Measurements from ENCODE around the gene PKD2. TPM values are rescaled to one million over a fixed set of nuclear protein-coding genes. Genes with fewer than 3 reads are reported as not detected.
"Not testable (repeated sequence)": the region's sequence is repeated elsewhere in the genome, so short reads cannot be mapped to it uniquely, and the experiment has no call there.

PKD2 gene
- total RNA-seq, 1 experiment from 2014 or later = 38.4 TPM

DNA sequence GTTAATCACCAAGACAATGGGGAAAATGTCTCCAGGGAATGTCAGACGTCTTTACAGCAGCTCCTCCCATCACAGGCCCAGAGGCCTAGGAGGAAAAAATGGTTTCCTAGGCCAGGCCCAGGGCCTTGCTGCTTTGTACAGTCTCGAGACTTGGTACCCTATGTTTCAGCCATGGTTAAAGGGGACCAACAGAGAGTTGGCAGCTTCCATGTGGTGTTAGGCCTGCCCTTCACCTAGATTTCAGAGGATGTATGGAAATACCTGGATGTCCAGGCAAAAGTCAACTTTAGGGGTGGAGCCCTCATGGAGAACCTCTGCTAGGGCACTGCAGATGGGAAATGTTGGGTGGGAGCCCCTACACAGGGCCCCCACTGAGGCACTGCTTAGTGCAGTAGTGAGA lies 112.5 kb downstream of the PKD2 start:
- no peak overlapping the region for H2BK120ac ChIP-seq (ENCODE audit: low read depth, low read length, poor library complexity, severe bottlenecking)
- no peaks in the 10 kb centered on the region for H3K27me3 ChIP-seq (ENCODE audit: insufficient read depth, low read length)
- H2AFZ ChIP-seq (ENCODE audit: low read length) = no peak overlapping the region
- H2BK12ac ChIP-seq (ENCODE audit: insufficient read length, low read depth, low read length) = no peak overlapping the region
- no peak overlapping the region for H4K91ac ChIP-seq (ENCODE audit: insufficient read length, low read depth, low read length)
- no peak overlapping the region for H3K4me2 ChIP-seq (ENCODE audit: insufficient read depth, insufficient read length, low read length)
- no peak overlapping the region for H3K23ac ChIP-seq (ENCODE audit: insufficient read length, low read depth, low read length)
- DNase-seq = no peak
- H3K4me1 Mint-ChIP-seq = peaks cover 9 to 10% of the 10 kb centered on the region in 2 experiments
- no peak overlapping the region for H2BK5ac ChIP-seq (ENCODE audit: insufficient read length, low read length)
- H3K18ac ChIP-seq (ENCODE audit: insufficient read length, low read depth, low read length) = no peak overlapping the region
- H3K9me3 ChIP-seq (ENCODE audit: control insufficient read depth, low read depth, low read length) = peaks cover 28% of the 10 kb centered on the region
- H3K4me1 ChIP-seq (ENCODE audit: insufficient read depth, low read length) = no peaks in the 10 kb centered on the region
- H3K36me3 Mint-ChIP-seq (ENCODE audit: insufficient read depth in 1 of 3, low read depth in 3 of 3) = peaks cover 23 to 38% (median 36%) of the 10 kb centered on the region in 3 experiments
- H4K5ac ChIP-seq (ENCODE audit: insufficient read length, low read depth, low read length) = no peak overlapping the region
- no peak overlapping the region for H3K27ac ChIP-seq (ENCODE audit: insufficient read length, low read depth, low read length)
- no peak overlapping the region for H2AK5ac ChIP-seq (ENCODE audit: insufficient read length, low read length)
- H3T11ph ChIP-seq (ENCODE audit: low read length) = no peak overlapping the region
- H3K27ac Mint-ChIP-seq = no peak overlapping the region
- TF ChIP-seq, protein P1, sequence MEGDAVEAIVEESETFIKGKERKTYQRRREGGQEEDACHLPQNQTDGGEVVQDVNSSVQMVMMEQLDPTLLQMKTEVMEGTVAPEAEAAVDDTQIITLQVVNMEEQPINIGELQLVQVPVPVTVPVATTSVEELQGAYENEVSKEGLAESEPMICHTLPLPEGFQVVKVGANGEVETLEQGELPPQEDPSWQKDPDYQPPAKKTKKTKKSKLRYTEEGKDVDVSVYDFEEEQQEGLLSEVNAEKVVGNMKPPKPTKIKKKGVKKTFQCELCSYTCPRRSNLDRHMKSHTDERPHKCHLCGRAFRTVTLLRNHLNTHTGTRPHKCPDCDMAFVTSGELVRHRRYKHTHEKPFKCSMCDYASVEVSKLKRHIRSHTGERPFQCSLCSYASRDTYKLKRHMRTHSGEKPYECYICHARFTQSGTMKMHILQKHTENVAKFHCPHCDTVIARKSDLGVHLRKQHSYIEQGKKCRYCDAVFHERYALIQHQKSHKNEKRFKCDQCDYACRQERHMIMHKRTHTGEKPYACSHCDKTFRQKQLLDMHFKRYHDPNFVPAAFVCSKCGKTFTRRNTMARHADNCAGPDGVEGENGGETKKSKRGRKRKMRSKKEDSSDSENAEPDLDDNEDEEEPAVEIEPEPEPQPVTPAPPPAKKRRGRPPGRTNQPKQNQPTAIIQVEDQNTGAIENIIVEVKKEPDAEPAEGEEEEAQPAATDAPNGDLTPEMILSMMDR (conservative IDR thresholded peaks at IDR 0.05) = no peak
- H2BK15ac ChIP-seq (ENCODE audit: low read depth, low read length) = no peak overlapping the region
- H3K79me1 ChIP-seq (ENCODE audit: insufficient read depth, low read depth, low read length, poor library complexity, severe bottlenecking) = no peaks in the 10 kb centered on the region
- H3K27me3 Mint-ChIP-seq (ENCODE audit: low read depth) = no peaks in the 10 kb centered on the region
- H2BK20ac ChIP-seq (ENCODE audit: low read depth, low read length, poor library complexity, severe bottlenecking) = no peak overlapping the region
- H3K23me2 ChIP-seq (ENCODE audit: insufficient read length, low read depth, low read length, poor library complexity, severe bottlenecking) = no peaks in the 10 kb centered on the region
- H3K9ac ChIP-seq (ENCODE audit: extremely low read depth, insufficient read length, low read length) = no peak overlapping the region
- no peak overlapping the region for H4K8ac ChIP-seq (replicated peaks; ENCODE audit: insufficient read length, low read depth, low read length)
- H3K4me3 Mint-ChIP-seq = no peak overlapping the region
- H4K20me1 ChIP-seq (ENCODE audit: control insufficient read depth, insufficient read depth, insufficient read length) = no peaks in the 10 kb centered on the region
- H3K56ac ChIP-seq (ENCODE audit: insufficient read length, low read depth, low read length) = no peak overlapping the region
- H3K4ac ChIP-seq (ENCODE audit: low read depth, low read length) = no peak overlapping the region
- H3K9me3 Mint-ChIP-seq = peaks cover 39 to 43% of the 10 kb centered on the region in 2 experiments
- no peak overlapping the region for H3K14ac ChIP-seq (ENCODE audit: insufficient read depth, low read length)
- no CpG with 5 or more reads among the region's 2 CpGs for whole genome bisulfite sequencing (ENCODE audit: extremely low coverage, insufficient read length, low lambda C conversion rate)
- H3K79me2 ChIP-seq (ENCODE audit: insufficient read depth, low read length) = no peaks in the 10 kb centered on the region

DNA sequence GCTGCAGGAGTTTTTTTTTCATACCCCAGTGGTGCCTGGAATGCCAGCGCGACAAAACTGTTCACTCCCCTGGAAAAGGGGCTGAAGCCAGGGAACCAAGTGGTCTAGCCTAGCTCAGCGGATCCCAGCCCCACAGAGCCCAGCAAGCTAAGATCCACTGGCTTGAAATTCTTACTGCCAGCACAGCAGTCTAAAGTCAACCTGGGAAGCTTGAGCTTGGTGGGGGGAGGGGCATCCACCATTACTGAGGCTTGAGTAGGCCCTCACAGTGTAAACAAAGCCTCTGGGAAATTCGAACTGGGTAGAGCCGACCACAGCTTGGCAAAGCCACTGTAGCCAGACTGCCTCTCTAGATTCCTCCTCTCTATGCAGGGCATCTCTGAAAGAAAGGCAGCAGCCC lies 114.8 kb downstream of the PKD2 start:
- H3K4me3 Mint-ChIP-seq; H4K91ac ChIP-seq (ENCODE audit: insufficient read length, low read depth, low read length); H3T11ph ChIP-seq (ENCODE audit: low read length); H3K4me1 ChIP-seq (ENCODE audit: insufficient read depth, low read length); H3K56ac ChIP-seq (ENCODE audit: insufficient read length, low read depth, low read length); H3K23ac ChIP-seq (ENCODE audit: insufficient read length, low read depth, low read length); H2AK5ac ChIP-seq (ENCODE audit: insufficient read length, low read length); H3K18ac ChIP-seq (ENCODE audit: insufficient read length, low read depth, low read length); H3K27ac ChIP-seq (ENCODE audit: insufficient read length, low read depth, low read length); H4K8ac ChIP-seq (replicated peaks; ENCODE audit: insufficient read length, low read depth, low read length); H3K27me3 ChIP-seq (ENCODE audit: insufficient read depth, low read length); H3K23me2 ChIP-seq (ENCODE audit: insufficient read length, low read depth, low read length, poor library complexity, severe bottlenecking); H2BK5ac ChIP-seq (ENCODE audit: insufficient read length, low read length); H2BK120ac ChIP-seq (ENCODE audit: low read depth, low read length, poor library complexity, severe bottlenecking); H2BK15ac ChIP-seq (ENCODE audit: low read depth, low read length); H3K79me1 ChIP-seq (ENCODE audit: insufficient read depth, low read depth, low read length, poor library complexity, severe bottlenecking); H3K4me2 ChIP-seq (ENCODE audit: insufficient read depth, insufficient read length, low read length); H2AFZ ChIP-seq (ENCODE audit: low read length); H2BK20ac ChIP-seq (ENCODE audit: low read depth, low read length, poor library complexity, severe bottlenecking); H3K4ac ChIP-seq (ENCODE audit: low read depth, low read length); H3K9ac ChIP-seq (ENCODE audit: extremely low read depth, insufficient read length, low read length); H4K20me1 ChIP-seq (ENCODE audit: control insufficient read depth, insufficient read depth, insufficient read length); H2BK12ac ChIP-seq (ENCODE audit: insufficient read length, low read depth, low read length); H3K27ac Mint-ChIP-seq; H3K27me3 Mint-ChIP-seq (ENCODE audit: low read depth); H4K5ac ChIP-seq (ENCODE audit: insufficient read length, low read depth, low read length); H3K79me2 ChIP-seq (ENCODE audit: insufficient read depth, low read length); H3K14ac ChIP-seq (ENCODE audit: insufficient read depth, low read length): not testable (repeated sequence)
- peaks cover 9 to 10% of the 10 kb centered on the region in 2 experiments for H3K4me1 Mint-ChIP-seq
- H3K9me3 Mint-ChIP-seq = peaks cover 39 to 48% of the 10 kb centered on the region in 2 experiments
- peaks cover 23 to 38% (median 38%) of the 10 kb centered on the region in 3 experiments for H3K36me3 Mint-ChIP-seq (ENCODE audit: insufficient read depth in 1 of 3, low read depth in 3 of 3)
- DNase-seq = peak; percentile 37
- no CpG with 5 or more reads among the region's 5 CpGs for WGBS (ENCODE audit: extremely low coverage, insufficient read length, low lambda C conversion rate)
- H3K9me3 ChIP-seq (ENCODE audit: control insufficient read depth, low read depth, low read length) = peaks cover 28% of the 10 kb centered on the region
